Measurements from ENCODE around the gene PDX1.

The PDX1 gene

GRCh38 chr13:27970382-27971235 is 50.8 kb downstream of the PDX1 start:
- no peak for DNase-seq

- DNase-seq, result no peak
Measured at GRCh38 chr13:27971236-27971645, 51.4 kb downstream of the PDX1 start.

- no peak for DNase-seq
Measured at GRCh38 chr13:27971776-27972477, 52.1 kb downstream of the PDX1 start.

- DNase-seq, result no peak
Measured at GRCh38 chr13:27972478-27972820, 52.6 kb downstream of the PDX1 start.

GRCh38 chr13:27973291-27973690 is 53.5 kb downstream of the PDX1 start:
- DNase-seq, result no peak

GRCh38 chr13:27973961-27974662 is 54.3 kb downstream of the PDX1 start:
- DNase-seq, result no peak
